Thyroid gland (tissue), 4 donors: ENCODE results near the gene FAM193B. TPM values are rescaled to one million over a fixed set of nuclear protein-coding genes. Genes with fewer than 3 reads are reported as not detected.

Experiments used
- DNase-seq, 2 donors: peaks; one replicate each; pipeline ENCODE4 v3.0.0-alpha.2; 2019
- H3K27ac ChIP-seq, 3 donors: fragments of 200-600 bp; sonication (generic); 1 replicate in 2 of 3; 2 replicates in 1 of 3; pipeline ENCODE4 v1.5.1; 2016 to 2019; ENCODE audit warnings: mild to moderate bottlenecking in 1 of 3, moderate library complexity in 1 of 3
- H3K27me3 ChIP-seq: fragments of 200-600 bp; sonication (generic); one replicate; pipeline ENCODE4 v1.5.1; 2019
- H3K36me3 ChIP-seq, 2 donors: fragments of 200-600 bp; sonication (generic); one replicate each; pipeline ENCODE4 v1.5.1; 2016 to 2019
- H3K4me1 ChIP-seq, 2 donors: fragments of 200-600 bp; sonication (generic); one replicate each; pipeline ENCODE4 v1.5.1; 2017 to 2019
- H3K4me3 ChIP-seq, 3 donors: fragments of 200-600 bp; sonication (generic); replicated peaks in 1 of 3; 1 replicate in 2 of 3; 2 replicates in 1 of 3; pipeline ENCODE4 v1.5.1; 2016; ENCODE audit warnings: mild to moderate bottlenecking in 1 of 3
- H3K9me3 ChIP-seq: fragments of 200-600 bp; sonication (generic); one replicate; pipeline ENCODE4 v1.5.1; 2017
- POLR2A ChIP-seq, 2 donors: fragments of 450-650 bp; IDR thresholded peaks; one replicate each; pipeline ENCODE4 v1.6.1; 2017; ENCODE audit warnings: antibody characterized with exemption in 2 of 2, mild to moderate bottlenecking in 2 of 2, moderate library complexity in 1 of 2
- WGBS, 2 donors: methylation state at CpG; one replicate each; pipeline ENCODE4 v1.1.5; 2017; 5-methylcytosine and 5-hydroxymethylcytosine counted together
- intact Hi-C: fragments of 100-400 bp; cut with DNase I; formaldehyde crosslinking; loops from one replicate; pipeline ENCODE4 v1.15.1; 2023
- total RNA-seq, 4 donors: library from RNA; depleted of rRNA; stranded (reverse); fragments of >200 nt; gene quantifications; one replicate each; pipeline ENCODE4 v1.2.3, GENCODE V29; 2016
- TF ChIP-seq, protein P1 (sequence below), 6 experiments: fragments of 200-600 bp in 3 of 6; fragments of 450-650 bp in 3 of 6; sonication (generic) in 3 of 6; IDR thresholded peaks; one replicate each; pipeline ENCODE4 v1.5.1; 2016 to 2019; ENCODE audit warnings: antibody characterized with exemption in 6 of 6, mild to moderate bottlenecking in 2 of 6, inconsistent platforms in 1 of 6, moderate library complexity in 1 of 6

The FAM193B gene
- total RNA-seq, 4 donors from 2014 or later: 38.0 to 54.7 (median 46.6) TPM

DNA sequence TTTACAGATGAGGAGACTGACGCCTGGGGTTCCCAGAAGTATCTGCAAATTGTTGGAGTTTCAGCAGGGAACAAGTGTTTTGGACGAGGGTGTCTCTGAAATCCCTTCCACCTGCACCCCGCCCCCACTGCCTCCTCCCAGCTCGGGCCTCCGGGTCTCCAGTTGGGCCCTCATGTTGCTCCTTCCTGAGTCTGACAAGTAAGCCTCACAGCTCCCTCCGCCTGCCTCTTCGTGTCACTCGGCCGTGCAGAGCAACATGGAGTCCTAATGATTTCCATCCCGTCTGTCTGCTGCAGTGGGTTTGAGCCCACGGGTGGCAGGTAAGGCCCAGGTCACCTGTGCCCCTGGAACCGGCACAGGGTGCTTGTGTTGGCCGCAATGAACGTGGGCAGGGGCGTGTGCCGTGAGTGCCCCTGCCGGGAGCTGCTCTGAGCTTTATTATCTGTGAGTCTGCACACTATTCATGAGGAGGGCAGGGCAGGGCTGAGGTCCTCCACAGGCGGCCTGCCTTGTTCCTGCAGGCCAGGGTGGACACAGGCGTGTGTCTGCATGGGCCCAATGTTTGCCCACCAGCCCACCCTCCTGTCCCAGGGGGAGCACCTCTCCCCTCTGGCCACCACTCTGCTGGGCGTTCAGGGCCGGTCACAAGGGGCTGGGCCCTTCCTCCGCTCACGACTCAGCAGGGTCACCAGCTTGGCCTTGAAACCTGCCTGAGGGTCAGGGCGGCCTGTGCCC, 50.8 kb downstream of the FAM193B start:
- DNase-seq: no peak
- intact Hi-C loops: loop anchor here (5.0 to 10.0 kb wide), 3 partner anchors 111 to 389 kb away; no protein-coding TSS in a partner anchor
- TF ChIP-seq, protein P1, sequence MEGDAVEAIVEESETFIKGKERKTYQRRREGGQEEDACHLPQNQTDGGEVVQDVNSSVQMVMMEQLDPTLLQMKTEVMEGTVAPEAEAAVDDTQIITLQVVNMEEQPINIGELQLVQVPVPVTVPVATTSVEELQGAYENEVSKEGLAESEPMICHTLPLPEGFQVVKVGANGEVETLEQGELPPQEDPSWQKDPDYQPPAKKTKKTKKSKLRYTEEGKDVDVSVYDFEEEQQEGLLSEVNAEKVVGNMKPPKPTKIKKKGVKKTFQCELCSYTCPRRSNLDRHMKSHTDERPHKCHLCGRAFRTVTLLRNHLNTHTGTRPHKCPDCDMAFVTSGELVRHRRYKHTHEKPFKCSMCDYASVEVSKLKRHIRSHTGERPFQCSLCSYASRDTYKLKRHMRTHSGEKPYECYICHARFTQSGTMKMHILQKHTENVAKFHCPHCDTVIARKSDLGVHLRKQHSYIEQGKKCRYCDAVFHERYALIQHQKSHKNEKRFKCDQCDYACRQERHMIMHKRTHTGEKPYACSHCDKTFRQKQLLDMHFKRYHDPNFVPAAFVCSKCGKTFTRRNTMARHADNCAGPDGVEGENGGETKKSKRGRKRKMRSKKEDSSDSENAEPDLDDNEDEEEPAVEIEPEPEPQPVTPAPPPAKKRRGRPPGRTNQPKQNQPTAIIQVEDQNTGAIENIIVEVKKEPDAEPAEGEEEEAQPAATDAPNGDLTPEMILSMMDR (IDR thresholded peaks at IDR 0.05): no peak
- TF ChIP-seq POLR2A (IDR thresholded peaks at IDR 0.05): no peak
- Histone ChIP-seq H3K36me3 (no peaks in the 10 kb centered on the region), H3K4me3 (no peak overlapping the region), H3K27ac (no peak overlapping the region), H3K4me1 (peaks cover 0 to under 1% of the 10 kb centered on the region in 2 donors), H3K27me3 (no peaks in the 10 kb centered on the region), H3K9me3 (no peaks in the 10 kb centered on the region)
- WGBS, 2 donors: 81 to 92% methylated on average over 14 to 17 of the region's 24 CpGs

DNA sequence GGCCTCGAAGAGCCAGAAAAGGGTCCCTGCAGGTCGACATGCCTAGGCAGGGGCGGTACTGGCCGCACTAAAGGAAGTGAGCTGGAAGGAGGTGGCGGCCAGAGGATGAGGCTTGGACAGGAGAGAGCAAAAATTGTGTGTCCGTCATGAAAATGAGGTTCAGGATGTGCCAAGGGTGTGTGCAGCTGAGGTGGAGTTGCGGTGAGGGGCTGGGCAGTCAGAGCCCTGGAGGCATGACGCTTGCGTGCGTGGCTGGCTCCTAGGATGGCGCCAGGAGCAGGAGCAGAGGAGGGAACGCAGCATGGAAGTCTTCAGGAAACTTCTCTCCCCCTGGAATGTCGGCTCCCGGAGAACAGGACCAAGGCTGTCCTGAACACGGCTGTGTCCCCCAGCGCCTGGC, 51.5 kb downstream of the FAM193B start:
- TF ChIP-seq, protein P1 (IDR thresholded peaks at IDR 0.05): no peak
- no peak for TF ChIP-seq POLR2A (IDR thresholded peaks at IDR 0.05)
- peaks cover 0 to 7% of the 10 kb centered on the region in 2 donors for H3K4me1 ChIP-seq

DNA sequence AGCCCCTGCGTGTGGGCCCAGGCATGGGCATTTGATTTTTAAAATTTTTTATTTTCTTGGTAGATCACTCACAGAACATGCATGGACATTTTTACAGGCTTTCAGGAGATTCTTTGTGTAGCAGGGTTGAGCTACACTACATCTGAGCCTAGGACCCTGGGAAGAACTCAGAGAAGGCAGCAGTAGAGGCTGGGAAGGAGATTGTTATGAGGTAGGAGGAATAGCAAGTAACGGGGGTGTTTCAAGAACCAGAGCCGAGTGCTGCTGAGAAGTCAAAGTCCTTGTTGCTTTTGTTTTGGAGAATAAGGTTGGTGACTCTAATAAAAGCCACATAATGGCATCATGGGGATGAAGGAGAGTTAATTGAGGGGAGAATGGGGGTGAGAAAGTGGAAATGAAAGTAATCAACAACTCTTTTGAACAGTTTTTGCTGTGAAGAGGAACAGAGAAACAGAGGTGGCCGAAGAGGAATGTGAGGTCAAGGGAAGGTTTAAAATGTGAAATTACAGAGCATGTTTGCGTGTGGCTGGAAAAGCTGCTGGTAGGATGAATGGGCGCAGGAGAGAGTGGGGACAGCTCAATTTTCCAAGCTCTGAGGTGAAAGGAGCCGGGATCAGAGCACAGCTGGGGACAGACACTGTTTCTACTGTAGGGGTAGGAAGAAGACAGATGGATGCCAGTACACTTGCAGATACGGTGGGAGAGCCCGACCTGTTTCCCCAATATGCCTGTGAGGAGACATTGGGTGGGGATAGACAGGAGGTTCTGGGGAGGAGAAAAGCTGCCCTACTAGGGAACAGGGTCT, 52.3 kb downstream of the FAM193B start:
- Histone ChIP-seq H3K27ac (no peak overlapping the region), H3K9me3 (no peaks in the 10 kb centered on the region), H3K4me1 (peaks cover 0 to 9% of the 10 kb centered on the region in 2 donors), H3K4me3 (no peak overlapping the region), H3K27me3 (no peaks in the 10 kb centered on the region), H3K36me3 (no peaks in the 10 kb centered on the region)
- no peak for TF ChIP-seq POLR2A (IDR thresholded peaks at IDR 0.05)
- TF ChIP-seq, protein P1 (IDR thresholded peaks at IDR 0.05): no peak
- intact Hi-C loops: loop anchor here (5.0 to 10.0 kb wide), 3 partner anchors 110 to 387 kb away; no protein-coding TSS in a partner anchor
- DNase-seq: no peak
- 68 to 71% methylated on average over 9 of the region's 9 CpGs for WGBS, 2 donors

More for the DNA sequence above, 51.5 kb downstream of the FAM193B start:
- intact Hi-C loops: loop anchor here (5.0 to 10.0 kb wide), 3 partner anchors 111 to 388 kb away; no protein-coding TSS in a partner anchor
- DNase-seq: no peak
- 78 to 83% methylated on average over 12 to 16 of the region's 16 CpGs for WGBS, 2 donors
- H3K36me3 ChIP-seq: no peaks in the 10 kb centered on the region
- H3K9me3 ChIP-seq: no peaks in the 10 kb centered on the region
- H3K27me3 ChIP-seq: no peaks in the 10 kb centered on the region
- H3K27ac ChIP-seq: no peak overlapping the region
- no peak overlapping the region for H3K4me3 ChIP-seq

DNA sequence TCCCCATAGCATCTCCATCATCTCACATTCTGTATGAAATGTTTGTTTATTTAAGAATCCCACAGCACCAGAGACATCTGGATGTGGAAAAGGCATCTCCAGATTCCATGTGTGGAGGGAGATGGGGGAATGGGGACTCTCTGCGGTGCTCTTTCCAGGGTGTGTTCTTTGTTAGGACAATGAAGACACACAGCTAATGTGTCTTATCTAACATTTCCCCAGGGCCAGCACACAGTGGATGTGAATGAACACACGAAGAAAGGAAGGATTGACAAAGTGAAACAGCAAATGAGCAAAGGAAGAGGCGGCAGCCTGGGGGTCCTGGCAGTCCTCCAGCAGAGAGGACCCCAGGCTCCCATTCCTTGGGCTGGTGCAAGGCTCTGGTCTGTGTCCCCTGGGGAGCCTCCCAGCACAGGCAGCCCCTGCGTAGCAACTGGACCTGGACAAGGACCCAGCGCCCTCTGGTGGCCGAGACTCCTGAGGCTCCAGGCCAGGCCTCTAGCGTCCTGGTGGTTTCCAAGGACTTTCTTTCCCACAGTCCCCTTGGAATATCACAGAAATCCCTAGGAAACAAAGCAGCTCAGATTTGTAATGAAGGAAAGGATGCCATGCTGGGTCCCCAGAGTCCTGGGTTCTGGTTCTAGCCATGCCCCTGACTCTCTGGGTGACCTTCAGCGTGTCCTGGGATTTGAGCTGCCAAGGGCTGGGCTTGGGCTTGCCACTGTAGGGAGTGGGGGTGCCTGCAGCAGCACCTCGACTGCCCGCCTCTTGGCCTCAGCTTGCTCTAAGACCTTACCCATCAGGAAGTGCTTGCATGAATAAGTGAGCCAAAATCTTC, 53.5 kb downstream of the FAM193B start:
- Histone ChIP-seq H3K36me3 (no peaks in the 10 kb centered on the region), H3K27me3 (no peaks in the 10 kb centered on the region), H3K9me3 (no peaks in the 10 kb centered on the region), H3K4me3 (no peak overlapping the region), H3K27ac (no peak overlapping the region), H3K4me1 (peaks cover 5 to 17% of the 10 kb centered on the region in 2 donors)
- WGBS, 2 donors: 22 to 26% methylated on average over 6 to 10 of the region's 10 CpGs
- DNase-seq: peak; percentile 91
- TF ChIP-seq, protein P1 (IDR thresholded peaks at IDR 0.05): peak; percentile 81 to 94 (median 88)
- no peak for TF ChIP-seq POLR2A (IDR thresholded peaks at IDR 0.05)
- intact Hi-C loops: loop anchor here (5.0 to 10.0 kb wide), 3 partner anchors 109 to 386 kb away; no protein-coding TSS in a partner anchor
